KMS-11 (cell line): Measurements from ENCODE around the gene RGS7.

Source experiments
- H2AFZ ChIP-seq: fragments of 200-600 bp; sonication (generic); 2 replicates; pipeline ENCODE4 v1.6.1; 2016; ENCODE audit warnings: antibody characterized with exemption, mixed run types, low read depth
- H3K27ac ChIP-seq: fragments of 200-600 bp; sonication (generic); 2 replicates; pipeline ENCODE4 v1.6.1; 2016; ENCODE audit warnings: mild to moderate bottlenecking, mixed run types
- H3K27me3 ChIP-seq: fragments of 200-600 bp; sonication (generic); 2 replicates; pipeline ENCODE4 v1.6.1; 2017; ENCODE audit warnings: mild to moderate bottlenecking, low read depth, mixed run types, moderate library complexity; ENCODE audit not compliant: insufficient read depth
- H3K36me3 ChIP-seq: fragments of 200-600 bp; sonication (generic); 2 replicates; pipeline ENCODE4 v1.6.1; 2017; ENCODE audit warnings: mild to moderate bottlenecking, mixed run types; ENCODE audit not compliant: insufficient read depth
- H3K4me1 ChIP-seq: fragments of 200-600 bp; sonication (generic); 2 replicates; pipeline ENCODE4 v1.6.1; 2016; ENCODE audit warnings: mild to moderate bottlenecking, low read depth, mixed run types; ENCODE audit not compliant: poor library complexity, severe bottlenecking
- H3K4me2 ChIP-seq: fragments of 200-600 bp; sonication (generic); 2 replicates; pipeline ENCODE4 v1.7.0; 2016; ENCODE audit warnings: mild to moderate bottlenecking, mixed run types
- H3K4me3 ChIP-seq: fragments of 200-600 bp; sonication (generic); IDR thresholded peaks from 2 replicates; pipeline ENCODE4 v1.6.1; 2017; ENCODE audit warnings: low read depth, low read length, mixed read lengths; ENCODE audit not compliant: insufficient read depth
- H3K79me2 ChIP-seq: fragments of 200-600 bp; sonication (generic); 2 replicates; pipeline ENCODE4 v1.6.1; 2016; ENCODE audit warnings: low read depth, mixed run types; ENCODE audit not compliant: insufficient read depth
- H3K9ac ChIP-seq: fragments of 200-600 bp; sonication (generic); 2 replicates; pipeline ENCODE4 v1.6.1; 2016; ENCODE audit warnings: mild to moderate bottlenecking, mixed run types
- H4K20me1 ChIP-seq: fragments of 200-600 bp; sonication (generic); 2 replicates; pipeline ENCODE4 v1.6.1; 2016; ENCODE audit warnings: mild to moderate bottlenecking, mixed run types; ENCODE audit not compliant: insufficient read depth
- TF ChIP-seq, protein P1 (sequence below): fragments of 200-600 bp; sonication (generic); conservative IDR thresholded peaks from 2 replicates; pipeline ENCODE4 v1.6.1; 2017; ENCODE audit warnings: low read depth, mild to moderate bottlenecking, antibody characterized with exemption, low read length, moderate library complexity, mixed read lengths

The RGS7 gene

DNA sequence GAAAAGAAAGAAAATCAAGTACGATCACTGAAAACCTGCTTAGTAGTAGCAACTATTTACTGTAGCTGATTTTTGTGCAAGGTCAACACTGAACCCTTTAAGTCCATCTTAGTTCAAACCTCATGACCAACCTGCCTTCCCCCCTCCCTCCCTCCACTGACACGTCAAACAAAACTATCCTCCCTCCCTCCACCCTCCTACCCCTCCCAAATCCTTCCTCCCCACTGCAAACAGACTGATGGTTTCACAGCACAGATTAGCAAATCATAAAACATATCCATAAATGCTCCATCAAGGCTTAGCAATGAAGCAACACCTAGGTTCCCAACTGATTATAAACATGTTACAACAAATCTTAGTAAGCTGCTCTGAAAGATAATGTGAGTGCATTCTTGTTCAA is 580.8 kb downstream of the RGS7 start:
- Histone ChIP-seq H3K79me2 (no peaks in the 10 kb centered on the region), H3K27me3 (no peaks in the 10 kb centered on the region), H4K20me1 (no peaks in the 10 kb centered on the region), H3K4me3 (no peak overlapping the region), H3K36me3 (no peaks in the 10 kb centered on the region), H2AFZ (no peak overlapping the region), H3K4me2 (no peak overlapping the region), H3K27ac (no peak overlapping the region), H3K4me1 (no peaks in the 10 kb centered on the region), H3K9ac (no peak overlapping the region)
- TF ChIP-seq, protein P1, sequence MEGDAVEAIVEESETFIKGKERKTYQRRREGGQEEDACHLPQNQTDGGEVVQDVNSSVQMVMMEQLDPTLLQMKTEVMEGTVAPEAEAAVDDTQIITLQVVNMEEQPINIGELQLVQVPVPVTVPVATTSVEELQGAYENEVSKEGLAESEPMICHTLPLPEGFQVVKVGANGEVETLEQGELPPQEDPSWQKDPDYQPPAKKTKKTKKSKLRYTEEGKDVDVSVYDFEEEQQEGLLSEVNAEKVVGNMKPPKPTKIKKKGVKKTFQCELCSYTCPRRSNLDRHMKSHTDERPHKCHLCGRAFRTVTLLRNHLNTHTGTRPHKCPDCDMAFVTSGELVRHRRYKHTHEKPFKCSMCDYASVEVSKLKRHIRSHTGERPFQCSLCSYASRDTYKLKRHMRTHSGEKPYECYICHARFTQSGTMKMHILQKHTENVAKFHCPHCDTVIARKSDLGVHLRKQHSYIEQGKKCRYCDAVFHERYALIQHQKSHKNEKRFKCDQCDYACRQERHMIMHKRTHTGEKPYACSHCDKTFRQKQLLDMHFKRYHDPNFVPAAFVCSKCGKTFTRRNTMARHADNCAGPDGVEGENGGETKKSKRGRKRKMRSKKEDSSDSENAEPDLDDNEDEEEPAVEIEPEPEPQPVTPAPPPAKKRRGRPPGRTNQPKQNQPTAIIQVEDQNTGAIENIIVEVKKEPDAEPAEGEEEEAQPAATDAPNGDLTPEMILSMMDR = no peak

DNA sequence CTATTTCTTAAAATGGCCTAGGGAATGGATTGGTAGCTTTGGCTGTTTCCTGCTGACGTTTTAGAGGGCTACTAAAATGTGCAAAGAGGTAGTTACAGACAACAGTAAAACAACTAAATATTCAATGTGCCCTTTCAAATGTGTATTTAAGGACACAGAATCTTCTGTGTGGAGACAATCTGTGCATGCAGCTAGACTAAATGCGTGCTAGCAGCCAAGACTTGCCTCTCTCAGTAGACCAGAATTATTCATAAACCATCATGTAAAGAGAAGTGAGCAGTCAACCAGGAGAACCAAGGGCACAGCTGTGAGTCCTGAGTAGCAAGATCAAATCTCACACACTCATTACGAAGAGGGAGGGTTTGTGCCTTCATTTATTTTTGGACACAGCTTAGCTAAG is 584.9 kb downstream of the RGS7 start:
- H3K27me3 ChIP-seq = no peaks in the 10 kb centered on the region
- H3K4me3 ChIP-seq = no peak overlapping the region
- H3K27ac ChIP-seq = no peak overlapping the region
- no peaks in the 10 kb centered on the region for H4K20me1 ChIP-seq
- no peaks in the 10 kb centered on the region for H3K79me2 ChIP-seq
- H3K4me1 ChIP-seq = no peaks in the 10 kb centered on the region
- TF ChIP-seq, protein P1 = no peak
- H3K36me3 ChIP-seq = no peaks in the 10 kb centered on the region
- no peak overlapping the region for H2AFZ ChIP-seq
- no peak overlapping the region for H3K4me2 ChIP-seq
- H3K9ac ChIP-seq = no peak overlapping the region

DNA sequence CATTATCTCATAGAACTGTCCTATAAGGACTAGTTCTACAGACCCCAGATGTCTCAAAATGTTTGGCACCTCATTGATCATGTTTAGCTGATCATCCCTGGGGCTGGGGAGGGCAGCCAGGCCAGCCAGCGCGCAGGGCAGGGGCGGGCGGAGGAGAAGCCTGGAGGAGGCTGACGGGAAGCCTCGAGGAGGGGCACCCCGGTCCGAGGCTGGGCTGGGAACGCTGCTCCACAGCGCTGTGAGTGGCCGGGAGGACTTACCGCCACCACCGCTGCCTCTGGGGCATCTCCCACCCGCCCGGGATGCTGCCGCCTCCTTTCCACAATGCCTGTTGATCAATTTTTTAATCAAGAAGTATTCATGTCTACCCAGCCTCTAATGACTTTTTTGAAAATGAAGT is 585.6 kb downstream of the RGS7 start:
- H3K27me3 ChIP-seq = no peaks in the 10 kb centered on the region
- no peak overlapping the region for H2AFZ ChIP-seq
- H3K4me3 ChIP-seq = no peak overlapping the region
- no peak overlapping the region for H3K27ac ChIP-seq
- no peaks in the 10 kb centered on the region for H4K20me1 ChIP-seq
- H3K9ac ChIP-seq = no peak overlapping the region
- no peaks in the 10 kb centered on the region for H3K36me3 ChIP-seq
- no peak overlapping the region for H3K4me2 ChIP-seq
- TF ChIP-seq, protein P1 = no peak
- H3K4me1 ChIP-seq = no peaks in the 10 kb centered on the region
- H3K79me2 ChIP-seq = no peaks in the 10 kb centered on the region

DNA sequence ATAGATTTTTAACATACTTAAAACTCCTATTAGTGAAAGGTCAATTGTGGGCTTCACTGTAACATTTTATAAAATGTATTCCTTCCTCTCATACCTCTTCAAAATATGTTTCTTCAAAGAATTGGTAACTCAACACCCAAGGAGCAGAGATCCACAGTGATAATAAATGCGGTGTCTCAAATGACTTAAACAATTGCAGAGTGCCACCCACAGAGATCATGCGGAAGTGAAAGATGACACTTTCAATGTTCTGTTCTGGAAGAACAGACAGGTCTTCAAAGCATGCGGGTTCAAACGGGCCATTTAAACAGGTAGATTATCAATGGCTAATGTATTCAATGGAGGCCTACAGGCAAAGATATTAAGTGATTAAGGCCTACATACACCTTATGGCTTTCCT is 588.0 kb downstream of the RGS7 start:
- no peaks in the 10 kb centered on the region for H4K20me1 ChIP-seq
- TF ChIP-seq, protein P1 = no peak
- H3K4me3 ChIP-seq = no peak overlapping the region
- no peaks in the 10 kb centered on the region for H3K79me2 ChIP-seq
- H3K9ac ChIP-seq = no peak overlapping the region
- no peak overlapping the region for H3K27ac ChIP-seq
- H3K4me2 ChIP-seq = no peak overlapping the region
- no peak overlapping the region for H2AFZ ChIP-seq
- H3K4me1 ChIP-seq = no peaks in the 10 kb centered on the region
- H3K36me3 ChIP-seq = no peaks in the 10 kb centered on the region
- H3K27me3 ChIP-seq = no peaks in the 10 kb centered on the region

DNA sequence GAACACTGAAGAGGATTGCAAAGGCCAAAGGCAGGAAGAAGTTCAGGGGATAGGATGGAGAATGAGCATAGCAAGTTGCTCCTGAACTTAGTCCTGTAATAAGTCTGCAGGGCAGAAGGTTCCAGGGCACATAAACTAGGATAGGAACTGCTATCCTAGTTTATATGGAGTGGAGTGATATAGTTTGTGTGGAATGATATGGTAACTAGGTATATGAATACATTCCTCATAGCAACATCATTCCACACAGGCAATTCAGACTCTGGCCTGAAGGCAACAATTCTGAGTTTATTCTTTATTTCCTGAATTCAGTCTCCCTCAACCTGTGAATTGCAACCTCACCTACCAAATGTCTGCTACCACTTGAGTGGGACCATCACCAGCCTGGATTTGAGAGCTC is 590.2 kb downstream of the RGS7 start:
- Histone ChIP-seq H4K20me1 (no peaks in the 10 kb centered on the region), H3K4me3 (no peak overlapping the region), H3K9ac (no peak overlapping the region), H2AFZ (no peak overlapping the region), H3K27ac (no peak overlapping the region), H3K4me1 (no peaks in the 10 kb centered on the region), H3K27me3 (no peaks in the 10 kb centered on the region), H3K79me2 (no peaks in the 10 kb centered on the region), H3K36me3 (no peaks in the 10 kb centered on the region), H3K4me2 (no peak overlapping the region)
- TF ChIP-seq, protein P1 = no peak
